PFSK-1 (cell line): ENCODE measurements around the gene E2F1.

Source experiments
- FOXP2 ChIP-seq: optimal IDR thresholded peaks from 2 replicates; pipeline ENCODE3; 2011; ENCODE audit warnings: borderline replicate concordance, control low read depth, inconsistent platforms; ENCODE audit not compliant: insufficient read depth; ENCODE audit errors: extremely low read length, extremely low read depth
- POLR2AphosphoS5 ChIP-seq: IDR thresholded peaks from 2 replicates; pipeline ENCODE4 v1.6.1; 2012; ENCODE audit warnings: low read depth, mild to moderate bottlenecking, control low read depth, low read length, moderate library complexity
- REST ChIP-seq, 2 experiments: IDR thresholded peaks; 2 replicates each; pipeline versions ENCODE4 v1.6.1 to v1.8.0; 2011 to 2012; ENCODE audit warnings: low read depth in 2 of 2, low read length in 2 of 2, control low read depth in 1 of 2, inconsistent platforms in 1 of 2, mild to moderate bottlenecking in 1 of 2, moderate library complexity in 1 of 2; ENCODE audit not compliant: insufficient read depth in 1 of 2
- SIN3A ChIP-seq: IDR thresholded peaks from 2 replicates; pipeline ENCODE4 v1.6.1; 2012; ENCODE audit warnings: mild to moderate bottlenecking, low read length, moderate library complexity, borderline replicate concordance; ENCODE audit not compliant: insufficient read depth
- TAF1 ChIP-seq: IDR thresholded peaks from 2 replicates; pipeline ENCODE4 v1.6.1; 2012; ENCODE audit warnings: low read length, control low read depth, borderline replicate concordance; ENCODE audit not compliant: insufficient read depth

Gene E2F1

DNA sequence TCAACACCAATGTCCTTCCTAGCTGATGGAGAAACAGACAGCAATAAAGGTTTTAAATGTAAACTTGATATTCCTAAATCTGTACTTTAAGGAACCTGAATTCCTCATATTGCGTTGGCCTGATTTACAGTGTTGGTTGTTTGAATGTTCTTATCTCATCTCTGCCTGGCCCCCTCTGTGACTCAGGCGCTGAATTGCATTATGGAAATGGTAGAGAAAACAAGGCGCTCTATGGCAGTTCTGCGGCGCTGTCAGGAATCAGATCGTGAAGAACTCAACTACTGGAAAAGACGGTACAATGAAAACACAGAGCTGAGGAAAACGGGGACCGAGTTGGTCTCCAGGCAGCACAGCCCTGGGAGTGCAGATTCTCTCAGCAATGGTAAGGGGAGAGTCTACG, 56.7 kb downstream of the E2F1 start:
- TF ChIP-seq SIN3A (no peak), POLR2AphosphoS5 (no peak), REST (IDR thresholded peaks at IDR 0.05; ENCODE audit: insufficient read depth in 1 of 2, low read depth in 2 of 2, low read length in 2 of 2) (no peak), FOXP2 (no peak), TAF1 (no peak)

GRCh38 chr20:33627577-33628216, 58.5 kb downstream of the E2F1 start:
- TF ChIP-seq TAF1 (no peak), SIN3A (no peak), REST (IDR thresholded peaks at IDR 0.05; ENCODE audit: insufficient read depth in 1 of 2, low read depth in 2 of 2, low read length in 2 of 2) (no peak), FOXP2 (no peak), POLR2AphosphoS5 (no peak)

- no peak for TF ChIP-seq FOXP2
- no peak for TF ChIP-seq SIN3A
- TF ChIP-seq TAF1 = no peak
- no peak for TF ChIP-seq POLR2AphosphoS5
- no peak for TF ChIP-seq REST (IDR thresholded peaks at IDR 0.05; ENCODE audit: insufficient read depth in 1 of 2, low read depth in 2 of 2, low read length in 2 of 2)
These were observed 60.0 kb downstream of the E2F1 start for GRCh38 chr20:33626190-33626589.
